ENCODE measurements around the gene CFAP68.

- TF ChIP-seq CTCF (IDR thresholded peaks at IDR 0.05 in 8 of 11, conservative IDR thresholded peaks at IDR 0.05 in 3 of 11), result no peak
- TF ChIP-seq POLR2A (IDR thresholded peaks at IDR 0.05), result no peak
- no peak for TF ChIP-seq POLR2AphosphoS5 (IDR thresholded peaks at IDR 0.05)
These were observed 29.7 kb upstream of the CFAP68 start for GRCh38 chr11:111849631-111850030.

All from spleen (tissue), 7 donors.